ENCODE measurements around the gene TRIM2.

GRCh38 chr4:153232768-153233167 lies 28.5 kb downstream of the TRIM2 start:
- TF ChIP-seq PAX5 (IDR thresholded peaks at IDR 0.05; ENCODE audit: insufficient read depth, low read length, severe bottlenecking) (no peak), POLR2A (IDR thresholded peaks at IDR 0.05; ENCODE audit: low read depth, low read length) (no peak), POLR2AphosphoS5 (IDR thresholded peaks at IDR 0.05; ENCODE audit: low read depth, low read length) (no peak), SPI1 (IDR thresholded peaks at IDR 0.05; ENCODE audit: low read depth, low read length) (no peak)

Data from GM12891 (cell line).